Fibroblast of lung (primary cell): Measurements from ENCODE around the gene RCAN2. TPM values are rescaled to one million over a fixed set of nuclear protein-coding genes. Genes with fewer than 3 reads are reported as not detected.

Source experiments
- DNase-seq, 2 donors: peaks; one replicate each; pipeline versions ENCODE4 v3.0.0 to v3.0.0-alpha.2; 2010; ENCODE audit warnings: low read depth in 2 of 2
- H2AFZ ChIP-seq: 2 replicates; pipeline ENCODE4 v1.5.1; 2012; ENCODE audit warnings: low read length, control low read depth, inconsistent platforms
- H3K27ac ChIP-seq: 2 replicates; pipeline ENCODE4 v1.5.1; 2011; ENCODE audit warnings: low read length, control low read depth; ENCODE audit not compliant: insufficient read depth
- H3K27me3 ChIP-seq: 2 replicates; pipeline ENCODE4 v1.5.1; 2011; ENCODE audit warnings: mild to moderate bottlenecking, low read length; ENCODE audit not compliant: control insufficient read depth, insufficient read depth
- H3K36me3 ChIP-seq: 2 replicates; pipeline ENCODE4 v1.5.1; 2011; ENCODE audit warnings: low read length; ENCODE audit not compliant: control insufficient read depth, insufficient read depth
- H3K4me1 ChIP-seq: 2 replicates; pipeline ENCODE4 v1.5.1; 2011; ENCODE audit warnings: low read length; ENCODE audit not compliant: control insufficient read depth, insufficient read depth; ENCODE audit errors: extremely low read depth
- H3K4me2 ChIP-seq: 2 replicates; pipeline ENCODE4 v1.5.1; 2011; ENCODE audit warnings: low read length, control low read depth; ENCODE audit not compliant: insufficient read depth; ENCODE audit errors: extremely low read depth
- H3K4me3 ChIP-seq, 4 experiments: fragments of 200-600 bp in 1 of 4; sonication (generic) in 1 of 4; replicated peaks in 1 of 4; 2 replicates each; pipeline ENCODE4 v1.5.1; 2011 to 2016; ENCODE audit warnings: low read length in 4 of 4, low read depth in 3 of 4, mild to moderate bottlenecking in 3 of 4, control low read depth in 2 of 4, inconsistent platforms in 1 of 4, mixed read lengths in 1 of 4; ENCODE audit not compliant: insufficient read depth in 1 of 4; ENCODE audit errors: control extremely low read depth in 1 of 4
- H3K79me2 ChIP-seq: 2 replicates; pipeline ENCODE4 v1.5.1; 2012; ENCODE audit warnings: mild to moderate bottlenecking, low read length, inconsistent platforms; ENCODE audit not compliant: control insufficient read depth, insufficient read depth
- H3K9ac ChIP-seq: 2 replicates; pipeline ENCODE4 v1.5.1; 2011; ENCODE audit warnings: mild to moderate bottlenecking, low read length, control low read depth; ENCODE audit not compliant: insufficient read depth
- H3K9me3 ChIP-seq: 2 replicates; pipeline ENCODE4 v1.5.1; 2012; ENCODE audit warnings: low read depth, low read length; ENCODE audit not compliant: control insufficient read depth, insufficient read depth
- H4K20me1 ChIP-seq: 2 replicates; pipeline ENCODE4 v1.5.1; 2011; ENCODE audit warnings: low read length; ENCODE audit not compliant: control insufficient read depth, insufficient read depth; ENCODE audit errors: extremely low read depth
- EZH2 ChIP-seq: IDR thresholded peaks from 2 replicates; pipeline ENCODE4 v1.5.1; 2012; ENCODE audit warnings: low read length, control low read depth, mild to moderate bottlenecking; ENCODE audit errors: missing control alignments
- polyA plus RNA-seq, 2 donors: library from polyadenylated mRNA; depleted of rRNA in 1 of 2; stranded (reverse) in 1 of 2; unstranded in 1 of 2; fragments of >200 nt; gene quantifications; 2 replicates each; pipeline ENCODE4 v1.2.1, GENCODE V29; 2011 to 2012; ENCODE audit warnings: missing spikeins in 1 of 2
- total RNA-seq: library from RNA; depleted of rRNA; stranded (reverse); fragments of >200 nt; gene quantifications from 2 replicates; pipeline ENCODE4 v1.2.1, GENCODE V29; 2014
- TF ChIP-seq, protein P1 (sequence below), 2 donors: IDR thresholded peaks in 1 of 2; conservative IDR thresholded peaks in 1 of 2; 1 replicate in 1 of 2; 2 replicates in 1 of 2; pipeline ENCODE4 v1.5.1; 2011 to 2012; ENCODE audit warnings: low read length in 2 of 2, control low read depth in 1 of 2, inconsistent platforms in 1 of 2, low read depth in 1 of 2, mild to moderate bottlenecking in 1 of 2

The RCAN2 gene
- total and polyA plus RNA-seq, 2 donors (not counting 1 experiment from before 2014, with no cell fraction given) = 11.7 to 38.0 TPM

DNA sequence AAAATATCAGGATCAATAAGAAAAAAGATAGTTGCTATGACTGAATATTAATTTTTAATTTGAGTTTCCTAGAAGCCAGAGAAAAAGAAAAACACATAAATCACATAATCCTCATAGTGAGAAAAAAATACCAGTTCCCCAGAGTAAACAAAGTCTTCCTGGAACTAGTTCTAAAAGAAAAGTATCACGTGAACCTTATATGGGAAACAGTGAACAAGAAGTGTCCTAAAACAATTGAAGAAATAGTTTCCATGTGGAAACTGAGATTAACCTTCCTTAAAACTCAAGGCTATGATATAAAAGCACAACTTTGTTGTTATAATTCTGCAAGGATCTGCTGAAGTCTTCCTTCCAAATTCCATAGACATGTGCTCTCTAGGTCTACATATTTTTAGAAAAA lies 50.6 kb downstream of the RCAN2 start:
- DNase-seq = no peak
- Histone ChIP-seq H3K4me1 (peaks cover 9% of the 10 kb centered on the region), H3K9ac (no peak overlapping the region), H2AFZ (no peak overlapping the region), H3K27ac (no peak overlapping the region), H4K20me1 (no peaks in the 10 kb centered on the region), H3K9me3 (no peaks in the 10 kb centered on the region), H3K27me3 (no peaks in the 10 kb centered on the region), H3K4me3 (no peak overlapping the region), H3K79me2 (no peaks in the 10 kb centered on the region), H3K4me2 (peak overlapping the region; percentile 29), H3K36me3 (no peaks in the 10 kb centered on the region)
- TF ChIP-seq EZH2 = no peak
- TF ChIP-seq, protein P1, sequence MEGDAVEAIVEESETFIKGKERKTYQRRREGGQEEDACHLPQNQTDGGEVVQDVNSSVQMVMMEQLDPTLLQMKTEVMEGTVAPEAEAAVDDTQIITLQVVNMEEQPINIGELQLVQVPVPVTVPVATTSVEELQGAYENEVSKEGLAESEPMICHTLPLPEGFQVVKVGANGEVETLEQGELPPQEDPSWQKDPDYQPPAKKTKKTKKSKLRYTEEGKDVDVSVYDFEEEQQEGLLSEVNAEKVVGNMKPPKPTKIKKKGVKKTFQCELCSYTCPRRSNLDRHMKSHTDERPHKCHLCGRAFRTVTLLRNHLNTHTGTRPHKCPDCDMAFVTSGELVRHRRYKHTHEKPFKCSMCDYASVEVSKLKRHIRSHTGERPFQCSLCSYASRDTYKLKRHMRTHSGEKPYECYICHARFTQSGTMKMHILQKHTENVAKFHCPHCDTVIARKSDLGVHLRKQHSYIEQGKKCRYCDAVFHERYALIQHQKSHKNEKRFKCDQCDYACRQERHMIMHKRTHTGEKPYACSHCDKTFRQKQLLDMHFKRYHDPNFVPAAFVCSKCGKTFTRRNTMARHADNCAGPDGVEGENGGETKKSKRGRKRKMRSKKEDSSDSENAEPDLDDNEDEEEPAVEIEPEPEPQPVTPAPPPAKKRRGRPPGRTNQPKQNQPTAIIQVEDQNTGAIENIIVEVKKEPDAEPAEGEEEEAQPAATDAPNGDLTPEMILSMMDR (conservative IDR thresholded peaks at IDR 0.05 in 1 of 2, IDR thresholded peaks at IDR 0.05 in 1 of 2; ENCODE audit: low read depth in 1 of 2, low read length in 2 of 2) = no peak

DNA sequence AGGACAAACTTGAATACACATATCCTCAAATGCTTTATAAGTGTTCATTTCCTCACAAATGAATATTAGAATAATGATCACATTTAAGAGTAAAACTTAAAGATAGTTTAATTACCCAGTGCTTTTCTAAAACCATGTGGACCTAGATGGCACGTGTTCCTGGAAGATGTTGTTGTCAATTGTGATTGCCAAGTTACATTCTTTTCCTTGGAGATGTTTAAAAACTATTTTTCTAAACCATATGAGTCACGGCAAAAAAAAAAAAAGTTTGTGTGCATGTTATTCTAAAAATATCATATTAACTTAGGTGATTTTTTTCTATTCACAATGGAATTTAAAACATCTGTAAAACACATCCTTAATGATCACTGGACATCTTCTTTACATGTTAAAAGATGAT lies 51.1 kb downstream of the RCAN2 start:
- Histone ChIP-seq H4K20me1 (no peaks in the 10 kb centered on the region), H3K4me2 (no peak overlapping the region), H2AFZ (no peak overlapping the region), H3K79me2 (no peaks in the 10 kb centered on the region), H3K27me3 (no peaks in the 10 kb centered on the region), H3K4me3 (no peak overlapping the region), H3K4me1 (peaks cover 9% of the 10 kb centered on the region), H3K27ac (no peak overlapping the region), H3K9me3 (no peaks in the 10 kb centered on the region), H3K9ac (no peak overlapping the region), H3K36me3 (no peaks in the 10 kb centered on the region)
- peak; percentile 18 to 56 for DNase-seq
- TF ChIP-seq, protein P1 (conservative IDR thresholded peaks at IDR 0.05 in 1 of 2, IDR thresholded peaks at IDR 0.05 in 1 of 2; ENCODE audit: low read depth in 1 of 2, low read length in 2 of 2) = no peak
- no peak for TF ChIP-seq EZH2

DNA sequence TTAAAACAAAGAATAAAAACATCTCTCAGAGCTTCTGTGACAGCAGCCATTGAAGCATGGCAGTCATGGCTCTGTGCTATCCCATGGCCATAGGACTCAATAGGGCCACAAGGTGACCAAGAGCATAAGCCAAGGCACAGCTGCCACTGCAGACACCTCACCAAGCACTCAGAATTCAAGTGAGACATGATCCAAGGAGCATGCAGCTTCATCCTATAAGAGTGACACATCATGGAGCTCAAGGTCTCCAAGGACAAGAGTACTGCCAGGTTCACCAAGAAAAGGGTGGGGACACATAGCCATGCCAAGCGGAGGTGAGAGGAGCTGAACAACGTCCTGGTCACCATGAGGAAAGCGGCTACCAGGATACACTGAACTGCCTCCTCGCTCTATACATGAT lies 53.0 kb downstream of the RCAN2 start:
- Histone ChIP-seq H3K27ac (no peak overlapping the region), H3K36me3 (no peaks in the 10 kb centered on the region), H3K9me3 (no peaks in the 10 kb centered on the region), H2AFZ (no peak overlapping the region), H4K20me1 (no peaks in the 10 kb centered on the region), H3K4me1 (peaks cover 9% of the 10 kb centered on the region), H3K9ac (no peak overlapping the region), H3K4me2 (no peak overlapping the region), H3K4me3 (no peak overlapping the region), H3K79me2 (no peaks in the 10 kb centered on the region), H3K27me3 (no peaks in the 10 kb centered on the region)
- no peak for DNase-seq
- TF ChIP-seq EZH2 = no peak
- TF ChIP-seq, protein P1 (conservative IDR thresholded peaks at IDR 0.05 in 1 of 2, IDR thresholded peaks at IDR 0.05 in 1 of 2; ENCODE audit: low read depth in 1 of 2, low read length in 2 of 2) = no peak
